Activated effector memory CD4-positive, alpha-beta T cell treated with anti-CD3 and anti-CD28 coated beads, Interleukin-2, amount 50 U/mL, for 16 hours (primary cell): ENCODE measurements around the gene BBX.
"Not testable (repeated sequence)": the region's sequence is repeated elsewhere in the genome, so short reads cannot be mapped to it uniquely, and the experiment has no call there.

Source experiments
- DNase-seq: peaks from one replicate; pipeline ENCODE4 v3.0.0-alpha.2; 2020

The BBX gene

DNA sequence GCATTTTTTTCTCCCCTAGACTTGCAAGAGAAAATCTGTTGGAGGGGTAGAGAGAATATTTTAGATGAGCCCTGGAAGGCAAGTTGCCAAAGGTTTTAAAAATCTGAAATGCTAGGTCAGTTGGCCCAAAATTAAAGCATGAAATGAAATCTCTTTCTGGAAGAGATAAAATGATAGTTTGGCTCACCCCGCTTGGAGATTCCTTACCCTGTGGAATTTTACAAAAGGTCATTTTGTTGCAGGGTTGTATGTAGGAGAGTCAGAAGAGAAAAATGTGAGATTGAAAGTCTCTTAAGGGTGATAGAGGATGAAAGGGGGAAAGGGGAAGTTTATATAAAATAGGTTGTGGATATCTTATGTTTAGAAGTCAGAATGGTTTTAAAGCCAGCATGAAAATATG, 290.3 kb downstream of the BBX start:
- no peak for DNase-seq

DNA sequence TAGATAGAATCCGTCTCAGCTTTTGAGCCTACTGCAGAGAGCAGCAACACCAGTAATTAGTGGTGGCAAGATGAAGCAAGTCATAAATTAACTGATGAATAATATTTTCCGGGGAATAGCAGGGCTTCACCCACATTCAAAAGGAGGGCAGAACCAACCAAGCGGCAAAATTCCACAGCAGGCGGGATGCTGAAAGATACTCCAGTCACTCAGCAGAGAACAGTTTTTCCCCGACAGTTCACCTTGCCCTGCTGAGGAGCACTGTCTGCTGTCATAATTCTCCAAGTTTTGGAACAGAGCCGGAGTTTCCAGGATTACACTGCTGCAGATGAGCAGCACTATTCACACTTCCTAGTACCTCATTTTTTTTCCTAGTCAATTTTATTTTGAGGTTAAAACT, 293.3 kb downstream of the BBX start:
- no peak for DNase-seq

DNA sequence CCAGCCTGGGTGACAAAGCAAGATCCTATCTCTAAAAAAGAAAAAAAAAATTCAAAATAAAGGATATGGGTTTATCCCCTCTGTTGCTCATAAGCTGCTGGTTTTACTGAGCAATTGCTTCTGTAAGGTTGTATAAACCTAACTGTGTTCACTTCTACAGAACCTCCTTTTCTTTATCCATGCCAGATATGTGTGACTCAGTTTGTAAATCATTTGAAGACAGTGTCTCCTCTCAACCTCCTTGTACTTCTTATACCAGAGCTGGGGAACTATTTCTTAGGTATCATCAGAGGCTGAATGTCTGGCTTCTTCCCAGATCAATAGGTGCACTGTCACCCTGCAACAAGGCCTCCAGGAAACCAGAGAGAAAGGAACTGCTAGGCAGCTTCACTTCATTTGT, 294.3 kb downstream of the BBX start:
- no peak for DNase-seq

DNA sequence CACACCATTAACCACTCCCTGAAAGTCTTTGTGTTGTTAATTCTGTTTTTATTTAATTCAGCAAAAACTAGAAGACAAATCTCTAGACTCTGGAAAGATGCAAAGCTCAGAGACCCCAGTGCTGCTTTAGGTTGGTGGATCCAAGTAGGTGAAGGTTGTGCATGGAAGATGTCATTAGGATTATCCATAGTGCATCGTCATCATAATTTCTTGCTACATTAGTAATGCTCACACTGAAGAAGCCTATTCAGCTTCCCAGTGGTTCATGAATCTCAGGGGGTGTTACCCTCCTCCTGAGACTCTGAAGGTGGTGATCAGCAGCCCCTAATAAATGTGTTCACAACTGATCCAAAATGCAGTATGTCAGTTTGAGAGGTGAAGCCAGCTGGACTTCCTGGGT, 295.3 kb downstream of the BBX start:
- no peak for DNase-seq

DNA sequence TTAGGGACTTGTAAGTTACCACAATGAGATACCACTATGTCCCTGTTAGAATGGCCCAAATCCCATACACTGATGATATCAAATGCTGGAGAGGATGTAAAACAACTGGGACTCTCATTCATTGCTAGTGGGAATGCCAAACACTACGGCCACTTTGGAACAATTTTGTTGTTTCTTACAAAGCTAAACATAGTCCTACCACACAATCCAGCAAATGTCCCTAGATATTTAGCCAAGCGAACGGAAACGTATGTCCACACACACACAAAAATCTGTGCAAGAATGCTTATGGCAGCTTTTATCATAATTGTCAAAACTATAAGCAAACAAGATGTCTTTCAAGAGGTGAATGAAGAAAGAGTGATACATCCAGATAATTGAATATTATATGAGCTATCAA, 296.9 kb downstream of the BBX start:
- DNase-seq = no peak

DNA sequence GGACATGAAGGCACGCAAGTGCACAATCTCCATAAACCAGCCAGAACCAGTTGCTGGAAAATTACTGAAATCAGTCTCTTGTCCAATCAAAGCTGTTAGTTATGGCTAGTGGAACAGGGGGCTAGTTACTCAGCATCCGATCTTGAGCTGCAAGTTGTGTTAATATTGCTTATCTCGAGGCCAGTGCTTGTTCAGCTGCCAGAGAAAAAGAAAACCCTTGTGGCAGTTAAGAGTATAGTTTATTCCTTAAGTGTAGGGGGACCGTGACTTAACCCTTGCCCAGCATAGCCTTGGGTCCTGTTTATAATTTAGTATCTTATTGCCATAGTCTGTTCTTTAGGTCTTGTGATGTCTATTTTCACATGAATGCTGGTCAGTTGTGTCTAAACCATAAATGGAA, 299.5 kb downstream of the BBX start:
- no peak for DNase-seq

DNA sequence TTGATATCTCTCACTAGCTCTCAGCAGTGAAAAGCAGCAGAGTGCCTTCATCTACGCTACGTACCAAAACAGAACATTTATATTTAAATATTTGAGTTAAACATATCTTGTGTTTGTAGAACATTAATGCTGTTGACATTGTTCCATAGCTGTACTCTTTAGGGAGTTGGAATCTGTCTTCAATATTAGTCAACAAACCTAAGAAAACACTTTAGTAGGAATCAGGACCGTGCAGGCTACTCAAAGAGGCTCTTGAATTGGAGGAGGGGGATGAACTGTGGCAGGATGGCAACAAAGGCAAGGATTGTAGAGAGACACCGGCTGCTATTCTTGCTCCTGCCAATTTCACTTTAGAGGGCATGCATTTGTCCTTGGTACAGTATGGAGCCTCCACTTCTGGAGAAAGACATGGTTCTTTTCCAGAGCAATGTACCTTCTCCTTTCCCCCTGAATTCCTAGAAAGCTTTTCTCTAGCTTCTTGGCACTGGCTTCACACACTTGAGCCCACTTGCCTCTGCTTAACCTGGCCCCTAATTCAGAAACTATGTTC, 302.1 kb downstream of the BBX start:
- DNase-seq = no peak

DNA sequence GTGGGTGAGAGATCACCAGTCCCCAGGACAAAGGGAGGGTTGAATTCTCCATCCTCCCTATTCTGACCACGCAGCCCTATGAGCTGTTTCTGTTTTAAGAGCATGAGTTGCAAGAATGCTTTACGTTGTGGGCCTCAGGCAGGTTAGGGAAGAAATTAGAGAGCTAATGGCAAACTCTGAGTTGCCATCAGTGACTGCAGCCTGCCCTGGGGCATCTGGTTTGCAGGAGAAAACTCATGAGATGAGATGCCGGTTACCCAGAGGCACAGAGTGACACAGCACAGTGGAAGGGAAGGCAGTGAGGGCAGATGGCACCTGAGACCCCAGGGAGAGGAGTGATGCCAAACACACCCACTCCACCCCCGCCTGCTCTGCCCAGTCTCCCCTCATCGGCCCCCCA, 302.8 kb downstream of the BBX start:
- DNase-seq = no peak

DNA sequence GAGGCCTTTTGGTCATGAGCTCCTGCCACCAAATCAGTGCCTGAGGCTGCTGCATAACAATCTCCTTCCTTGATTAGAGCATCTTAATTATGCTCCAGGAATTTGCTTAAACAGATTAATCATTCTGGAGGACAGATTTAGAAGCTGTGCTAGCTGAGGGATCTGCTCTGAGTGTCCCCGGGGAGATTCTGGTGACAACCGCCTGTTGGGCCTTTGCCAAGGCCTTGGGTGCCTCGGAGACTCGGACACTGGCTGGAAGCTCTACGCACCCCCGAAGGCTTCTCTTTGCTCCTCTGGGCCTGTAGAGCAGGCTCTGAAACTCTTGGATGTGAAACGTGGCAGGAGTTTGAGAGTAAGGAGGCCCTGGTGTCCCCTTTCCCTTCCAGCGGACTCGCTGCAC, 304.0 kb downstream of the BBX start:
- no peak for DNase-seq

DNA sequence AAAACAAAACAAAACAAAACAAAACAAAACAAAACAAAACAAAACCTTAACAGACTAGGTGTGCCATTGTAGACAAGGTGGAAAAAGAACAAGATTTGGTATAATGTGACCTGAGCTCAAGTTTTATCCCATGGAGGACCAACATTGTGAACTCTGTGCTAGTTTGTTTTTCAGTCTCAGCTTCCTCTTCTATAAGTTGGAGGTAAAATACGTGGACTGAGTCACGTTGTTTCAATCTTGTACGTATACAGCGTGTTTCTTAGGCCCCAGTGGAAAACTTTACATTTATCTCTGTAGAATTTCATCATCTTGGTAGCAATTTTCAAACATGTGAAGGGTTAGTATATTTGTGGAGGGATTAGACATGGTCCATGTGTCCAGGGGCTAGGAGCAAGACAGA, 306.4 kb downstream of the BBX start:
- no peak for DNase-seq

DNA sequence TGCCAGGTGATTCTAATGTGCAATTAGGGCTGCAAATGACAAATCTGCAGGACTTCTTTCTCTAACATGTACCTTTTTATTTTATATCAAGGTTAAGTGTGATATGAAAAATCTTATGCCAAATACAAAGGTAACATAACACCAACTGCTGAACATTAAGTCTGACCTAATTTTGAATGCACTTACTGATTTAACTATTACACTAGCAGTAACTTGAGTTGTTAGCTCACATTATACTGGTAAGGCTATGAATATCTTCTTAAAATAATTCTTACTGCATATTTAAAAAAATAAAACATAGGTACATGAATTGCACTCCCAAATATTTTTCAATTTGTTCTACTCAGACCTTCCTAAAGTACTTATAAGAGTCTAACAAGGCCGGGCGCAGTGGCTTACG, 308.8 kb downstream of the BBX start:
- no peak for DNase-seq

DNA sequence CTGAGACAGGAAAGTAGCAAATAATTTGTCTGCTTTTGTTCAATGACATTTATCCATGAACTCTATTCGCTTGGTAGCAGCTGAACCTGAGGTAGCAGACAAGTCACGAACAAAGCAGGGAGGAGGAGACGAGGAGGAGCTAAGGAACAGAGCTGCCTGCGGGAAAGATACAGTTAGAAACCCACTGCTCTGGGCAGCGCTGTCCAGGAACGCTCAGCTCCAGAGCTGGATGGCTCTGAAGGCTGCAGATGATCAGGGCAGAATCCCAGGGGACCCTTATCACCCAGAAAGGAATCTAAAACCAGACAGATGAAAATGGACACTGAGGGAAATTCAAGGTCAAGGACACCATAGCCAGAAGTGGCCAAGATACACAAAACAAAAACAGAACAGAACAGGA, 310.3 kb downstream of the BBX start:
- DNase-seq = no peak

DNA sequence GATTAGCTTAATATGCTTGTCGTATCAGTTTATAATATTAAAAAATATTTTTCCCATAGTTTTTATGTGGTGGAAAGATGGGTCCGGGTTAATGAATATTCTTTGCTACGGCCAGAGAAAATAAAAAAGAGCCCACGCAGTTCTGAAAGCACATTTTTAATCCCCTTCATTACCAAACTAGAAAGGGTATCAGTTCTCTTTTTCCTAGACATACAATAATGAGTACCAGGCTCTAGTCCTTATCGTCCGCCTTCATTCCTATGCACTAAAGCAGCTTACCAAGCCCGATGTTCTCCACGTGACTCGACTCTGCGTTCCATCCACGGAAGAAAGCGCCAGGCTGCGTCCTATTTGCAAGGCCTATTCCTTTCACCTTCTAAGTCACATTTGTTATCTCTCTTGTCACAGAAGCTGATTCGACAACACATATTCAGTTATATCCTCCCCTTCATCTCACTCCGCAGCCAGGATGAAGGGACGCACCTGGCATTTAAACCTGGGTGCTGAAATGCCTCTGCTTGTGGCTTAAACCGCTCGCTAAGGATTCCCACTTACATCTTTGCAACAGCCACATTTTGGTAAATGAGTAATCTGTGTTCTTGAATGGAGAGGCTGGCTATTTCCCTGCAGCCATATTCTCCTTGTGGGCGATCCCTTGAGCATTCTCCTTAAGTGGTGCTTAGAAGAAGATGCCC, 311.1 kb downstream of the BBX start:
- no peak for DNase-seq

DNA sequence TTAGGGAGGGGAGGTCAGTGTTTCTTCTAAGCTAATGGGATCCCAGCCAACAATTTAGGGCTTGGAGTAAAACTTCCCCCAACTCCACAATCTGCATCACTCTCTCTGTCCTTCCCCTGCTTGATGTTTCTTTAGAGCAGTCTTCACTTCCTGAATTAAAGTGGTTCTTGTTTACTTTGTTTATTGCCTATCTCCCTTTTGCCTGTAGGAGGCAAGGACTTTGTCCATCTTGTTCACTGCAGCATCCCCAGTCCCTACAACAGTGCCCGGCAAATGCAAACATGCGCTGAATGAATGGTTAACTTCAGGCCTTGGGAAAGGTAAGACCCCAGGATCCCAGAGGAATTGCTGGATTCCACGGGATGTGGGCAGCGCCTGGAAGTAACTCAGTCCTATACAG, 312.2 kb downstream of the BBX start:
- DNase-seq = not testable (repeated sequence)

DNA sequence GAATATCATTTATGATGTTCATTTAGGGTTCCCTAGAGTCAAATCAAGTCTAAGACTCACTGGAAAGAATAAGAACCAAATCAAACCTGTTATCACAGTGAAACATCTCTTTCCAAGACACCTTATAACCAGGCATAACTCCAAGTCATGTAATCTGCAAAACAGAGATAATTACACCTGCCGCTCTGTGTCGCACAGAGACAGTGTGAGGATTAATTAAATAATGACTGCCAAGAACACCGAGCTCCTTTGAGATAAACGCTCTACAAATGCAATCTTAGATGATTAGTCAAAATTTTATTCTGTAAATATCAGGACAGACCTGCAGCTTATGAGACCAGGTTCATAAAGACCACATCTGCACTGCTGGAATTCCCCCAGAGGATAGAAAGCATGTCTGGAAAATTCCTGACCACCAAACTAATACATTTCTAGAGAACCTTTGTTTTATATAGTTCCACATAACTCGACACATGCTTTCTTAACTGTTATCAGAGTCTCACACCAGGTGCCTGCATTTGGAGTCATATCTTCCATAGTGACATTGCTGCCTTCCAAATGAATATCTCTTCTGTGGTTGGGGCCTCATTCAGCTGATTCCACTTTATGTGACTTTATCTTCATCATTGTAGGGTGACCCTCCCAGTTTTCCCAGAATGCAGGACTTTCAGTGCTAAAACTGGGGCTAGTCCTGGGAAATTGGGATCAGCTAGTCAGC, 315.3 kb downstream of the BBX start:
- no peak for DNase-seq

DNA sequence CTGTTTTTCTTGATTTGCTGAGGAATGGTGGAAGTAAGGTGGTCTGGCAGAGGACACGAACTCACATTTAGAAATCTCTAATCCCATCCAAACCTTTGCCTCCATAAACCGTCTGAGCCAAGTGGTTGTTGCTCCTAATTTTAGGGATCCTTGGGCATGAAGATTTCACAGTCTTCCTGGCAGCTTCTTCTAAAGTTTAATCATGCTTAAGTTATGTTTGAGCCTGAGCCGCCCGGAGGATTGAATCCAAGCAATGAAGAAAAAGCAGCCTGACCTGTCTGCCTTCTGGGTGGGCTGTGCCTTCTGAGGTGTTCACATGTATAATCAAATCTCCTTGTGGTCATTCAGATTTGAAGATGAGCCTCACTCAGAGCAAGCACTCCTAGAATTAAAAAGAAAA, 319.1 kb downstream of the BBX start:
- no peak for DNase-seq

DNA sequence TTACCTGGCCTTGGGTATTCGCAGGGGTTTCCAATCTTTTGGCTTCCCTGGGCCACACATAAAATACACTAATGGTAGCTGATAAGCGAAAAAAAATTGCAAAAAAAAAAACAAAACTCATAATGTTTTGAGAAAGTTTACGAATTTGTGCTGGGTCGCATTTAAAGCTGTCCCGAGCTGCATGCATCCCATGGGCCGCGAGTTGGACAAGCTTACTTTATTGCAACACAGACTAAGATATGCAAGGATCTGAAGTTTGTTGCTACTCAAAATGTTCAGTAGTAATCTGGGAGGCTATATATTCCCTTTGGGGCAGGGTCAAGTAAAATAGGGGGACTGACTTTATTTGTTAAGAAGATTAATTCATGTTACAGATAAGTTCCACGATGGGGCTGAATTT, 320.2 kb downstream of the BBX start:
- no peak for DNase-seq

DNA sequence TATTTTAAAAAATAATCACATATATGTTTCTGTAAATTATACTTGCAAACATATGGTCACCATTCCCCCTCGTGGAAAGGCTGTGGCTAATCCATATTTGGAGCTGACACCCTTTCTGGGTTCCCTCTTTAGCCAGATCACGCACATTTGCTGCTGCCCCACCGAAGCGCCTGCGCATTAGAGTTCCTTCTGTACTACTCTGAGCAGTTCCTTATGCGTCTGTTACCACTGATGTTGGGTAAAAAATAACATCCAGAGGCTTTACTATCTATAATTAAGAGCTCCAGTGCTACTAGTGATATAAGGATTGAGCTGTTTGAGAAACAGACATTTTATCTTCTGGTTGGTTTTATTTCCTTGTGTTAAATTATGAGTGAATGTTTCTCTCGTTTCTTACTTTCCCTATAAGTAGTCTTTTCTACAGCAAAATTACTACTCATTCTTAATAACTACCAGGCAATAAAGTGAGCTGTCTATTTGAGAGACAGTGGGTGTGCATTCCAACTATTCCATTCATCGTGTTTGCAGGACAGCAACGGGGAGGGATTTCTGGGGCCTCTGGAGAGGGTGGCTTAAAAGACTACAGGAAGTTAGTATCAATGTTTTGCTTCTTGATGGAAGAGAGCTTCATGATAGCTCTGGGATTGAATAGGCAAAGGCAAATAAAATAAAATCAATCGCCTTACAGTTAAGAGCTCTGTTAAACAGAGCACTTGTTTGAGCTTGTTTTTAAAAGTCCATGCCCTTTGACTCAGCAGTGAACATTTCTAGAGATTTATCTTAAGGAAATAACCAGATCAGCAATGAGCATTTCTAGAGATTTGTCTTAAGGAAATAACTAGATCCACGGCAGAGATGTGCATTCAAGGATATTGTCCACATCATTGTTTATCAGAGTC, 322.9 kb downstream of the BBX start:
- no peak for DNase-seq

DNA sequence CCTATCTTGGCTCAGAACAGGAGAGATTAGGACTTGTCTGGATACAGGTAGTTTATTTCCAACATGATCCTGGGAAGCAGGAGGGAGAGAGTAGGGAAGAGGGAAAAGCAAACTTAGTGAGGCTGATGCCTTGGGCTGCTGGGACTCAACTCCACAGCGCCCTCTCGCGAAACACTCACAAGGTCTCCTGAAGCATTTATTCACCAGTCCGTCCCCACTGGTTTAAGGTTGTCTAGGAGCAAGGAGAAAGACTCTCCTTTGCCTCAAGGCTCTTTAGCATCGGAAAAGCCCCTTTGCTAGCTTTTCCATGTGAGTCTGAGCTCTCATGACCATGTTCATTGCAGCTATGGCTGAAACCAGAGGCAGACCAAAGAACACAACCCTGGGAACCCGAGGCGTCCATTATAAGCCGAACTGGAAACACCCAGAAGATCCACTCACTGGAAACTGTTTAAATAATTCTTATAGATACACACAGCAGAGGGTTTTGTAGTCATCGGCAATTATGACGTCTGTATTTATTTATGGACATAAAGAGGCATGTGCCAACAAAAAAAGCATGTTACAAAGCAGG, 323.6 kb downstream of the BBX start:
- peak; percentile 67 for DNase-seq

DNA sequence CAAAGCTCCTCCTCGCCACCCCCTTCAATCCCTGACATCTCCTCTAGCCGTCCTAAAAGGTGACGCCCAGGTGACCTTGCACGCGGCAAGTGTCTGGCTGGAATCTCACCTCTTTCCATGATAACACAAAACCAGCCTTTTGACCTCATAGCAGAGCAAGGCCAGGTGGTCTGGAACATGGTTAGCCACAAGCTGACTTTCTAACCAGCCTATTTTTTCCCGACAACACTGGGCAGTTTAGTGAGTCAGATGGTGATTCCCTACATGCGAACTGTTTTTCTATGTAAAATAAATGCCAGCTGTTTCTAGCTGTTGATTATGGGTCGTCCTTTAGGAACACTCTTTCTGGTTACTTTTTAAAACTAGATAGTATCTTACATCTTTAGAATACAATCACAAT, 325.0 kb downstream of the BBX start:
- DNase-seq = no peak

DNA sequence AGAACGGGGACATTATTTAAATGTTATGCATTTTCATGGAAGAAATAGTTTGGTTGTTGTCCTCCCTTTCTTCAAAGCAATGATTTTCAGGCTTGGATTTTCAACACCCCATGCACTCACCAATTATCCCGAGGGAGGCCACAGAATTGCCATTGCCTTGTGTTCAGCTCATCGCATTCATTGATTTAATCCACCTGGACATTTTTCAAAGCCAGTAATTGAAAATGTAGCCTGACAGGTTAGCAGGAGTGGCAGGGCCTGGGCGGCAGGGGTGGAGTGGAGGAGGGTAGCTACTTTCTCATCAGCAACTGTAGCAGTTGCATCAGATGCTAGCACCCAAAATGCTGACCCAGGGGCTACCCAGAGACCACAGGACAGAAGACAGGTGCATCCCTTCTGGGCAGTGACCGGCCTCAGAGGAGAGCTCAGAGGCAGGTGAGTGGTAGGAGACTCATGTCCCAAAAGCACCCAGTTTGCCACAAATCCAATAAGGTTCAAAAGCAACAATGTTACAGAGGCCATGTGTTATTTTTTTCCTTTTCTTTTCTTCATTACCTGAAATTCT, 325.7 kb downstream of the BBX start:
- no peak for DNase-seq

DNA sequence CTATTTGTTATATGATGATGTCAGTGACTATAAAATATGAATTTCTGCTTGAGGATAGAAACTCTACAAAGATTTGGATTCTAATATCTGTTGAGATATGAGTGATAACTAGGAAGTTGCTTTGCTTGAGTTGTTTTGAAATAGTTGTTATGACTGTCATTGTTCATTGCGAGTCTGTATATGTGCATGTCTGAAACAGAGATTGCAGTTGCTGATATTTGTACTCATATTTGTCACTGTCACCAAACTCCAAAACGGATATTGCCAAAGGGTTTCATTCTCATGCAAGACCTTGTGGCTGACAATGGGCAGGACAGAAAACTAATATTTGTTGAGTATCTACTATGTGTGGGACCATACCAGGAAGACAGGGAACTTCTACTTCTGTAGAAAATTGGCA, 327.9 kb downstream of the BBX start:
- DNase-seq = no peak

DNA sequence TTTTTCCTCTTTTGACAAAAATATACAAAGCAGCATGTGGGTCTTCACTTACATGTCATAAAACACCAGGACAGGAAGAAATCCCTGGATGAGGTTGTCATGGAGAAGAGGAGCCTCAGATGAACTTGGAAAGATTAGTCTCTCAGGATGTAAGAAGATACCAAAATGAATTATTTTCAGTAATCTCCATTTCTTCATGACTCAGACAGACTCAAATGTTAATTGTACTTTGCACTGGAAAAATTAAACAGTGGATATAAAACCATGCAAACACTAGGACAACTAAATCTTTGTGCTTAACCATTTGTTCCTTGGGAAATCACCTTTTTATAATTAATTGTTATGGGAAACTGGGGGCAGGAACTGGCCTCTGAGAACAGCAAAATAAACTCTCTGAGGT, 331.1 kb downstream of the BBX start:
- DNase-seq = no peak
